Measurements from ENCODE around the gene STK17B.

Gene STK17B

GRCh38 chr2:196205011-196205766, 33.8 kb upstream of the STK17B start:
- in situ Hi-C loops (cut with HindIII; ENCODE audit: low pct_ligation_motif_present, low sequenced_read_pairs): no loop called here
- DNase-seq: no peak
- no peaks in the 10 kb centered on the region for H3K27me3 ChIP-seq (replicated peaks)
- no peak for TF ChIP-seq CTCF (IDR thresholded peaks at IDR 0.05; ENCODE audit: low read depth, low read length, missing control alignments)
- H3K27ac ChIP-seq: no peak overlapping the region
- H3K36me3 ChIP-seq (replicated peaks): no peaks in the 10 kb centered on the region
- H3K4me3 ChIP-seq (ENCODE audit: low read depth, low read length): no peak overlapping the region

- H3K27ac ChIP-seq: no peak overlapping the region
- in situ Hi-C loops (cut with HindIII; ENCODE audit: low pct_ligation_motif_present, low sequenced_read_pairs): no loop called here
Measured at GRCh38 chr2:196201229-196202009, 30.0 kb upstream of the STK17B start.

GRCh38 chr2:196200557-196200956, 29.2 kb upstream of the STK17B start:
- in situ Hi-C loops (cut with HindIII; ENCODE audit: low pct_ligation_motif_present, low sequenced_read_pairs): no loop called here
- TF ChIP-seq CTCF (IDR thresholded peaks at IDR 0.05; ENCODE audit: low read depth, low read length, missing control alignments): no peak
- Histone ChIP-seq H3K27me3 (replicated peaks) (no peaks in the 10 kb centered on the region), H3K4me3 (ENCODE audit: low read depth, low read length) (no peak overlapping the region), H3K27ac (no peak overlapping the region), H3K36me3 (replicated peaks) (no peaks in the 10 kb centered on the region)
- no peak for DNase-seq

More at GRCh38 chr2:196201229-196202009, 30.0 kb upstream of the STK17B start:
- no peak for DNase-seq
- no peak for TF ChIP-seq CTCF (IDR thresholded peaks at IDR 0.05; ENCODE audit: low read depth, low read length, missing control alignments)
- Histone ChIP-seq H3K4me3 (ENCODE audit: low read depth, low read length) (no peak overlapping the region), H3K36me3 (replicated peaks) (no peaks in the 10 kb centered on the region), H3K27me3 (replicated peaks) (no peaks in the 10 kb centered on the region)

GRCh38 chr2:196195758-196196157, 24.4 kb upstream of the STK17B start:
- Histone ChIP-seq H3K27me3 (replicated peaks) (no peaks in the 10 kb centered on the region), H3K27ac (no peak overlapping the region), H3K4me3 (ENCODE audit: low read depth, low read length) (no peak overlapping the region), H3K36me3 (replicated peaks) (no peaks in the 10 kb centered on the region)
- in situ Hi-C loops (cut with HindIII; ENCODE audit: low pct_ligation_motif_present, low sequenced_read_pairs): no loop called here
- DNase-seq: no peak
- no peak for TF ChIP-seq CTCF (IDR thresholded peaks at IDR 0.05; ENCODE audit: low read depth, low read length, missing control alignments)

- TF ChIP-seq CTCF (IDR thresholded peaks at IDR 0.05; ENCODE audit: low read depth, low read length, missing control alignments): no peak
- no peaks in the 10 kb centered on the region for H3K27me3 ChIP-seq (replicated peaks)
- H3K27ac ChIP-seq: no peak overlapping the region
- no peak overlapping the region for H3K4me3 ChIP-seq (ENCODE audit: low read depth, low read length)
- no peaks in the 10 kb centered on the region for H3K36me3 ChIP-seq (replicated peaks)
- in situ Hi-C loops (cut with HindIII; ENCODE audit: low pct_ligation_motif_present, low sequenced_read_pairs): no loop called here
- no peak for DNase-seq
Measured at GRCh38 chr2:196195302-196195701, 23.9 kb upstream of the STK17B start.
